Measurements from ENCODE around the gene SLC35A5.
"Not testable (repeated sequence)": the region's sequence is repeated elsewhere in the genome, so short reads cannot be mapped to it uniquely, and the experiment has no call there.

- TF ChIP-seq, protein P1, sequence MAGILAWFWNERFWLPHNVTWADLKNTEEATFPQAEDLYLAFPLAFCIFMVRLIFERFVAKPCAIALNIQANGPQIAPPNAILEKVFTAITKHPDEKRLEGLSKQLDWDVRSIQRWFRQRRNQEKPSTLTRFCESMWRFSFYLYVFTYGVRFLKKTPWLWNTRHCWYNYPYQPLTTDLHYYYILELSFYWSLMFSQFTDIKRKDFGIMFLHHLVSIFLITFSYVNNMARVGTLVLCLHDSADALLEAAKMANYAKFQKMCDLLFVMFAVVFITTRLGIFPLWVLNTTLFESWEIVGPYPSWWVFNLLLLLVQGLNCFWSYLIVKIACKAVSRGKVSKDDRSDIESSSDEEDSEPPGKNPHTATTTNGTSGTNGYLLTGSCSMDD (CRISPR knock-in tag; IDR thresholded peaks at IDR 0.05), result not testable (repeated sequence)
- not testable (repeated sequence) for TF ChIP-seq ZNF263 (CRISPR knock-in tag; IDR thresholded peaks at IDR 0.05); ZNF121 (CRISPR knock-in tag; IDR thresholded peaks at IDR 0.05); POLR2A (IDR thresholded peaks at IDR 0.05; ENCODE audit: insufficient read depth in 1 of 2, low read depth in 2 of 2, low read length in 2 of 2); ZNF790 (CRISPR knock-in tag; IDR thresholded peaks at IDR 0.05; ENCODE audit: borderline replicate concordance); SMYD3 (CRISPR knock-in tag; IDR thresholded peaks at IDR 0.05); CTCF (CRISPR knock-in tag; IDR thresholded peaks at IDR 0.05)
Observed at GRCh38 chr3:112564247-112564939, 2.5 kb downstream of the SLC35A5 start.

Data from HepG2 (cell line).